Vagina (tissue), 2 donors: Measurements from ENCODE around the gene WNT7A.

Experiments used
- CTCF ChIP-seq, 3 experiments: fragments of 450-650 bp in 2 of 3; fragments of 200-600 bp in 1 of 3; sonication (generic) in 1 of 3; IDR thresholded peaks; one replicate each; pipeline ENCODE4 v1.5.1; 2017 to 2019; ENCODE audit warnings: antibody characterized with exemption in 3 of 3, mild to moderate bottlenecking in 2 of 3, moderate library complexity in 2 of 3
- POLR2AphosphoS5 ChIP-seq, 2 donors: sonication (generic); formaldehyde crosslinking; IDR thresholded peaks; one replicate each; pipeline ENCODE4 v1.9.0; 2017; ENCODE audit warnings: antibody characterized with exemption in 2 of 2, mild to moderate bottlenecking in 2 of 2, low read depth in 1 of 2; ENCODE audit not compliant: insufficient read depth in 1 of 2

GRCh38 chr3:13844286-13844685 is 35.6 kb downstream of the WNT7A start:
- no peak for TF ChIP-seq POLR2AphosphoS5 (IDR thresholded peaks at IDR 0.05; ENCODE audit: insufficient read depth in 1 of 2, low read depth in 1 of 2)
- no peak for TF ChIP-seq CTCF (IDR thresholded peaks at IDR 0.05)
